ENCODE data around the gene FCHSD2. TPM values are rescaled to one million over a fixed set of nuclear protein-coding genes. Genes with fewer than 3 reads are reported as not detected.

FCHSD2 gene
- polyA plus RNA-seq, 3 donors from 2014 or later, result 9.7 to 25.6 (median 11.9) TPM

DNA sequence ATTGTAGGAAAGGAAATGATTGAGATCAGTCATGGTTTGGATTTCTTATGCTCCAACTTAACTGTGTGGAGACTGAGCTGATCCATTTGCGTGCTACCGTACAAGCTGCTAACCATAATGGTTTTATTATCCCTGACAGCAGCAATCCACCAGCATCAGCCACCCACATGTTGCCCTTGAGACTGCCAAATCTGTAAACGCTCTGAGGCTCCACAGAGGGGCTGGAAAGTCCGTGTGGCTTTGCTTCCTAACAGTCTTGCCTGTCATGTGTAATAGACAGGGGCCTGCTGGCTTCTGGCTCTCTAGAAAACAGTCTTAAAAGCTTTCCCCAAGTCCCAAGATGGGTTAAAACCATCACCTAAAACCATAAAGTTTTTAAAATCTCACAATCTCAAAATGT is 297.8 kb downstream of the FCHSD2 start:
- no peak for DNase-seq
- Mint-ChIP-seq H3K4me1 (peaks cover 0 to 2% of the 10 kb centered on the region in 2 donors), H3K27me3 (ENCODE audit: low read depth in 3 of 3) (peaks cover 0 to 2% (median 0%) of the 10 kb centered on the region in 3 donors), H3K4me3 (no peak overlapping the region), H3K36me3 (peaks cover 15 to 35% (median 20%) of the 10 kb centered on the region in 3 donors), H3K27ac (no peak overlapping the region), H3K9me3 (no peaks in the 10 kb centered on the region)

- H3K27ac Mint-ChIP-seq, result no peak overlapping the region
- peaks cover 0 to 2% (median 0%) of the 10 kb centered on the region in 3 donors for H3K27me3 Mint-ChIP-seq (ENCODE audit: low read depth in 3 of 3)
- peaks cover 15 to 41% (median 24%) of the 10 kb centered on the region in 3 donors for H3K36me3 Mint-ChIP-seq
- DNase-seq, result no peak
- H3K4me1 Mint-ChIP-seq, result no peaks in the 10 kb centered on the region
- no peak overlapping the region for H3K4me3 Mint-ChIP-seq
- no peaks in the 10 kb centered on the region for H3K9me3 Mint-ChIP-seq
Observed at GRCh38 chr11:72842653-72843330, 299.3 kb downstream of the FCHSD2 start.

DNA sequence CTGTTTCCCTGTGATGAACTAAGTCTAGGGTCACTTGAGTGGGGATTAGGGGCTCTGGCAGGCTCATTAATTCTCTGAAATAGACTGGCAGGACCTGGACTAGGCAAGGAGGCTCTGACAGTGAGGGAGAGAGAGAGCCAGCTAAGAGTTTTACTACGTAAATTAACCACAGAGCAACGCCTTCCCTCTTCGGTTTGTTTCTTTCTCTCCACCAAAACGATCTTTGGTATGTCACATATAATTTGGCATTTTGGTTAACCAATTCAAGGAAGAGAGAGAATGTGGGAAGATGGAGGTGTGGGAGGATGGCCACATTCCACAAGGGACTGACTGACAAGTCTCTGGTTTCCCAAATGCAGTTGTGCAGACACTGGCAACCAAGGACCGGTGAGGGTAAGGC is 300.0 kb downstream of the FCHSD2 start:
- no peak for DNase-seq
- peak overlapping the region in 1 of 6 donors; percentile 30 for H3K27ac Mint-ChIP-seq
- peaks cover 15 to 41% (median 22%) of the 10 kb centered on the region in 3 donors for H3K36me3 Mint-ChIP-seq
- peaks cover 0 to 2% (median 0%) of the 10 kb centered on the region in 3 donors for H3K27me3 Mint-ChIP-seq (ENCODE audit: low read depth in 3 of 3)
- no peaks in the 10 kb centered on the region for H3K4me1 Mint-ChIP-seq
- no peaks in the 10 kb centered on the region for H3K9me3 Mint-ChIP-seq
- no peak overlapping the region for H3K4me3 Mint-ChIP-seq

DNA sequence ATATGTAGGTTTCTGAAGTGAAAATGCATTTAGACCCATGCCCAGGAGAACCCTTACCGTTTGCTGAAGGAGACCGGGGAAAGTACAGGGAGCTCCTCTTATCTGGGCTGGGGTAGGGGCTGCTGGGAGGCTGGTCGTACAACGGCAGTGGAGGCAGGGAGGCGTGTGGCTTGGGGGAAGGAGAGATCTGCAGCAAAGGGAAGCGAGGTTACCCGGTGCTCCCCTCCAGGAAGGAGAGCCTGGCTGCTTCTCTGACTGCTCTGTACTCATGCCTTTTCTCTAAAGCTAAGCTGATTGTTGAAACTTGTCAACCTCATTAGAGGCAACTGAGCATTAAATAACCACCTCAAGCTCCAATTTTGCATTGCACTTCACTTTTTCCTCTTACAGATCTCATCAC is 300.7 kb downstream of the FCHSD2 start:
- peaks cover 15 to 41% (median 21%) of the 10 kb centered on the region in 3 donors for H3K36me3 Mint-ChIP-seq
- DNase-seq, result no peak
- H3K9me3 Mint-ChIP-seq, result no peaks in the 10 kb centered on the region
- H3K4me1 Mint-ChIP-seq, result no peaks in the 10 kb centered on the region
- H3K27me3 Mint-ChIP-seq (ENCODE audit: low read depth in 3 of 3), result peaks cover 0 to under 1% (median 0%) of the 10 kb centered on the region in 3 donors
- H3K27ac Mint-ChIP-seq, result no peak overlapping the region
- no peak overlapping the region for H3K4me3 Mint-ChIP-seq

DNA sequence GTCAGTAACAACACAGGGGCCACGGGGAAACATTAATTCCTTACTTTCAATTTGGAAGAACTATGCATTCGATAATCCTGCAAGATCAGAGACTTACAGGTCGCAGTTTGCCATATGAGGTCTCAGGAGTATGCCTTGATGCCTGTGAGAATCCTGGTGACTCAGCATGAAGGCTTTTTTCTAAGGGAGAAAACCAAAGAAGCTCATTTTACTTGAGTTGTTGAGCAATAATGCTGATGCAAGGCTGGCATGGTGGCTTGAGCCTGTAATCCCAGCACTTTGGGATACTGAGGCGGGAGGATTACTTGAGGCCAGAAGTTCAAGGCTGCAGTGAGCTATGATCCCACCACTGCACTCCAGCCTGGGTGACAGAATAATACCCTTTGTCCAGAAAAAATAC is 301.3 kb downstream of the FCHSD2 start:
- no peak overlapping the region for H3K27ac Mint-ChIP-seq
- H3K9me3 Mint-ChIP-seq, result no peaks in the 10 kb centered on the region
- no peak for DNase-seq
- H3K36me3 Mint-ChIP-seq, result peaks cover 15 to 41% (median 21%) of the 10 kb centered on the region in 3 donors
- no peaks in the 10 kb centered on the region for H3K4me1 Mint-ChIP-seq
- H3K27me3 Mint-ChIP-seq (ENCODE audit: low read depth in 3 of 3), result no peaks in the 10 kb centered on the region
- H3K4me3 Mint-ChIP-seq, result no peak overlapping the region

GRCh38 chr11:72838691-72839305 is 303.3 kb downstream of the FCHSD2 start:
- H3K4me1 Mint-ChIP-seq, result peaks cover 3 to 4% of the 10 kb centered on the region in 2 donors
- peaks cover 15 to 38% (median 21%) of the 10 kb centered on the region in 3 donors for H3K36me3 Mint-ChIP-seq
- no peak for DNase-seq
- no peak overlapping the region for H3K4me3 Mint-ChIP-seq
- no peaks in the 10 kb centered on the region for H3K9me3 Mint-ChIP-seq
- H3K27ac Mint-ChIP-seq, result peak overlapping the region in 3 of 6 donors; percentile 8 to 55 (median 10)
- H3K27me3 Mint-ChIP-seq (ENCODE audit: low read depth in 3 of 3), result peaks cover 0 to 4% (median 0%) of the 10 kb centered on the region in 3 donors

DNA sequence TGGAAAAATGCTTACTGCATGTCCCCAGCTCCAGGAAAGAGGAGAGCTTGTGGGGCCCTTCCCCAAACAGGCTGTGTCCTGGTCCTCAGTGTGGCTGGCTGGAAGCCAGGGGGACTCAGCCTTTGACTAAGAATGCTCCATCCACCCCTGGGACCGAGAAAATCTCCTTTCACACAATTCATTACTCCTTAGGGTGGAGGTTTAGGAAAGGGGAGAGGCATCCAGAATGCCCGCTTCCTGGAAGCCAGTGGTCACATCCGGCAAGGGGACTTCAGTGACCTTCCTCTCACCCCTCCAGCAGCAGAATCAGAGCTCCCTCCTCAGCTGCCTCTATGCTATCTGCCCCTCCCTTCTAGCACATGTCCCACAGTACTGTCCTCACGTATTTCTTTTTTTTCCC is 306.0 kb downstream of the FCHSD2 start:
- Mint-ChIP-seq H3K9me3 (no peaks in the 10 kb centered on the region), H3K27ac (peak overlapping the region in 1 of 6 donors; percentile 46), H3K4me3 (no peak overlapping the region), H3K4me1 (peaks cover 6 to 16% of the 10 kb centered on the region in 2 donors), H3K36me3 (peaks cover 6 to 19% (median 8%) of the 10 kb centered on the region in 3 donors), H3K27me3 (ENCODE audit: low read depth in 3 of 3) (peaks cover 0 to 4% (median 0%) of the 10 kb centered on the region in 3 donors)
- no peak for DNase-seq

- Mint-ChIP-seq H3K9me3 (no peaks in the 10 kb centered on the region), H3K36me3 (peaks cover under 1 to 15% (median 6%) of the 10 kb centered on the region in 3 donors), H3K4me3 (no peak overlapping the region), H3K27ac (peak overlapping the region; percentile 16 to 81 (median 48)), H3K27me3 (ENCODE audit: low read depth in 3 of 3) (peaks cover 0 to 6% (median 3%) of the 10 kb centered on the region in 3 donors), H3K4me1 (peaks cover 6 to 16% of the 10 kb centered on the region in 2 donors)
- no peak for DNase-seq
Observed at GRCh38 chr11:72834905-72835304, 307.2 kb downstream of the FCHSD2 start.

DNA sequence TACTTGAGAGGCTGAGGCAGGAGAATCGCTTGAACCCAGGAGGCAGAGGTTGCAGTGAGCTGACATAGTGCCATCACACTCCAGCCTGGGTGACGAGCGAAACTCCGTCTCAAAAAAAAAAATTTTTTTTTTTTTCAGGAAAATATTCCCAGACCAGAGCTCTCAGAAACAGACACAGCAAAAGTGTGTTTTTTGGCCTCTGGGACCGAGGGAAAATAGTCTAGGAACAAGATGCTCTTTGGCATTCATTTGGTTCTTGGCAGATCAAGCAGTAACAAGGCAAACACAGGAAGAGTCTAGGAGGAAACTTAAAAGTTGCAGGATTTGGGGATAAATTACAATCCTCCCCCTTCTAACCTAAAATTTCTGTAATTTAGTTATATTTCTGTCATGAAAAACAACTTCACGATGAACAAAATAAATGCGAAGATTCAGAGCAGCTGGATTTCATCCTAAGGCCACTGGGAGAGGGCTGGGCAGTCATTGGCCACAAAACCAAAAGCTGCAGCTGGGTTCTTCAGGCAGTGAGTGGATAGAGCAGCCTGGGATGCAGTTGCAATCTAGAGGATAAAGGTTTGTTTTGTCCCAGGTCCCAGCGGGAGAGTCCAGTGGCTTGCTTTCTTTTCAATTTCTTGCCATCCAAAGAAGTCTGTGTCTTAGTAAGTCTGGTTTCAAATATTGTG is 308.2 kb downstream of the FCHSD2 start:
- Mint-ChIP-seq H3K9me3 (no peaks in the 10 kb centered on the region), H3K4me1 (peaks cover 7 to 16% of the 10 kb centered on the region in 2 donors), H3K36me3 (peaks cover 0 to 14% (median 3%) of the 10 kb centered on the region in 3 donors), H3K27me3 (ENCODE audit: low read depth in 3 of 3) (peaks cover 0 to 6% (median 3%) of the 10 kb centered on the region in 3 donors), H3K27ac (peak overlapping the region in 2 of 6 donors; percentile 42 to 62), H3K4me3 (no peak overlapping the region)
- no peak for DNase-seq

- peaks cover 0 to 7% (median 3%) of the 10 kb centered on the region in 3 donors for H3K36me3 Mint-ChIP-seq
- no peaks in the 10 kb centered on the region for H3K9me3 Mint-ChIP-seq
- peaks cover 14 to 21% of the 10 kb centered on the region in 2 donors for H3K4me1 Mint-ChIP-seq
- H3K27ac Mint-ChIP-seq, result peak overlapping the region in 5 of 6 donors; percentile 41 to 81 (median 60)
- no peak overlapping the region for H3K4me3 Mint-ChIP-seq
- H3K27me3 Mint-ChIP-seq (ENCODE audit: low read depth in 3 of 3), result peaks cover 0 to 9% (median 3%) of the 10 kb centered on the region in 3 donors
- DNase-seq, result no peak
Observed at GRCh38 chr11:72833083-72833733, 308.9 kb downstream of the FCHSD2 start.

DNA sequence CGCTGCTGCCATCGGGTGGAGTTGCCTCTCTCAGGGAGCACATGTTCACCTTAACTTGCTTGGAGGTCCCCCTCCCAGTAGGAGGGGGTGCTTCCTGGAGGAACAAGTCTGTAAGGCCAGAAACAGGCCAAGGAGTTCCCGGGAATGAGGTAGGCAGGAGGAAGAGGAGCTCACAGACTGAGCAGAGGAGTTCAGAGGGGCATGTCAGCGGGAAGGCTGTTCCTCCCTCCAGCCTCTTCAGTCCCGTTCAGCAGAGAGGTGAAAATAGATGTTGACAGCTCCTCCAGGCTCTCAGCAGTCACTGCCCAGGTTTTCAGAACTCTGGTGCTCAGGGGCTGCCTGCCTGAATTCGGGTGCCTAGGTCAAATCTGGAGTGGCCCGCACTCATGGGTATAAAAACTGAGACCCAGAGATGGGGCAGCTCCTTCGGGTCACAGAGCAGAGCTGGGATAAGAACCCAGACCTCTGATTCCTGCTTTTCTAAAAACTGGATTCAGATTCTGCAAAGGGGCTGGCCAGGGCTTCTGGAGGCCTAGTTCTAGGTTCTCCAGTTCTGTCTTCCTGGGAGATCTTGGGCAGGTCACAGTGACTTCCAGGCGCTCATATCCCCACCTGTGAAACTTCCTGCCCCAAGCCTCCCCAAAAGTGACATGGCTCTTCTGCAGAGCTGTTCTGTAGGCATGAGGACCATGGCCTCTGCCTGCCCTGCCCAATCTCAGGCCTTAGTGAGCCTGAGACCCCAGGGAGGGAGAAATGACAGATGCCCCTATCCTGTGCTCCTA is 309.6 kb downstream of the FCHSD2 start:
- peaks cover 0 to 15% (median 7%) of the 10 kb centered on the region in 3 donors for H3K27me3 Mint-ChIP-seq (ENCODE audit: low read depth in 3 of 3)
- no peak for DNase-seq
- H3K27ac Mint-ChIP-seq, result peak overlapping the region; percentile 57 to 81 (median 72)
- H3K4me3 Mint-ChIP-seq, result no peak overlapping the region
- peaks cover 0 to 7% (median 3%) of the 10 kb centered on the region in 3 donors for H3K36me3 Mint-ChIP-seq
- H3K4me1 Mint-ChIP-seq, result peaks cover 22 to 28% of the 10 kb centered on the region in 2 donors
- no peaks in the 10 kb centered on the region for H3K9me3 Mint-ChIP-seq

DNA sequence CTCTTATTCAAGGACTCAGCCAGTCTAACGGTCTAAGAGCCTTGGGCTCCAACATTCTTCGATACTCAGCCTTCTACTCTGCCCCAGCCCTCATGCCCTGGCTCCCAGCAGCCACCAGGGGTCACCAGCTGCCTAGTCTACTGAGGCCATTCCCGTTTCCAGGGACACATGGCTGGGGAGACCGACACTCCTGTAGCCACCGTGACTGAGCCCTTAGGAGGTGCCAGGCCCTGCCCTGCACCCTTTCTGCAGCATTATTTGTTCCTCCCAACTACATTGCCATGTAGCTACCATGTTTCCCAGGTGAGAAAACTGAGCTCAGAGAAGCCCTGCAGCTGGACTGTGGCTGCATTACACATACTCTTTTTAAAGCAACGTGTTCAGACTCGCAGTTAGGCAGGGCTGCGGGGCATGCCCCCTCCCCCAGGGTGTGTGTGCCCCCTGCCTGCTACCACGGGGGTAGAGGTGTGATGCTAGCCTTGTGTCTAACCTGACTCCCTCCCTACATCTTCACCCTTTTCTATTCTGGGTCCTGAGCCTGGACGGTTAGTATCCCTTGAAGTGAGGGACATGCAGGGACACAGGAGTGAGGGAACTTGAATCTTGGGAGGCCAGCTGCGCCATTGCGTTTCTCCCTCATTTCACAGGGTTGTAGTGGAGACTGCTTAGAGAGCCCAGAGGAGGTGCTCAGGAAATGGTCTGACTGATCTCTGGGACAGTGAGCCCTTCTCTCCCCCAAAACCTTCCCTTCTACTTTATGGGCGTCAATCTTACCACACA is 310.4 kb downstream of the FCHSD2 start:
- Mint-ChIP-seq H3K4me1 (peaks cover 27 to 36% of the 10 kb centered on the region in 2 donors), H3K36me3 (peaks cover 0 to 7% (median 3%) of the 10 kb centered on the region in 3 donors), H3K4me3 (no peak overlapping the region), H3K27me3 (ENCODE audit: low read depth in 3 of 3) (peaks cover 0 to 17% (median 7%) of the 10 kb centered on the region in 3 donors), H3K27ac (peak overlapping the region; percentile 67 to 84 (median 77)), H3K9me3 (no peaks in the 10 kb centered on the region)
- peak; percentile 36 to 43 (median 40) for DNase-seq
